Activated T-helper 9 cell treated with anti-CD3 and anti-CD28 coated beads, Interleukin-2, amount 50 U/mL, for 16 hours (primary cell): ENCODE data around the gene MGAT5B.

Experiments used
- DNase-seq: peaks from one replicate; pipeline ENCODE4 v3.0.0-alpha.2; 2020; ENCODE audit warnings: low read depth

MGAT5B gene

GRCh38 chr17:76880268-76880667 lies 12.1 kb downstream of the MGAT5B start:
- no peak for DNase-seq

GRCh38 chr17:76880971-76881370 lies 12.8 kb downstream of the MGAT5B start:
- no peak for DNase-seq

GRCh38 chr17:76881408-76881807 lies 13.2 kb downstream of the MGAT5B start:
- DNase-seq: no peak

GRCh38 chr17:76881966-76882365 lies 13.8 kb downstream of the MGAT5B start:
- DNase-seq: no peak

- DNase-seq: no peak
Measured at GRCh38 chr17:76883744-76884525, 15.7 kb downstream of the MGAT5B start.

GRCh38 chr17:76884995-76885893 lies 17.0 kb downstream of the MGAT5B start:
- no peak for DNase-seq

- DNase-seq: no peak
Measured at GRCh38 chr17:76885894-76886290, 17.7 kb downstream of the MGAT5B start.

GRCh38 chr17:76886395-76886794 lies 18.2 kb downstream of the MGAT5B start:
- DNase-seq: no peak

GRCh38 chr17:76887802-76888201 lies 19.6 kb downstream of the MGAT5B start:
- DNase-seq: no peak

- DNase-seq: no peak
Measured at GRCh38 chr17:76888661-76889060, 20.5 kb downstream of the MGAT5B start.

GRCh38 chr17:76889323-76889722 lies 21.1 kb downstream of the MGAT5B start:
- no peak for DNase-seq

GRCh38 chr17:76892329-76892728 lies 24.1 kb downstream of the MGAT5B start:
- no peak for DNase-seq

GRCh38 chr17:76893623-76894334 lies 25.6 kb downstream of the MGAT5B start:
- DNase-seq: no peak

- no peak for DNase-seq
Measured at GRCh38 chr17:76894842-76895241, 26.6 kb downstream of the MGAT5B start.

- DNase-seq: no peak
Measured at GRCh38 chr17:76897023-76897422, 28.8 kb downstream of the MGAT5B start.

- no peak for DNase-seq
Measured at GRCh38 chr17:76899414-76899813, 31.2 kb downstream of the MGAT5B start.

- no peak for DNase-seq
Measured at GRCh38 chr17:76900723-76901122, 32.5 kb downstream of the MGAT5B start.

- DNase-seq: no peak
Measured at GRCh38 chr17:76901542-76902197, 33.5 kb downstream of the MGAT5B start.

- no peak for DNase-seq
Measured at GRCh38 chr17:76902476-76902875, 34.3 kb downstream of the MGAT5B start.

- DNase-seq: no peak
Measured at GRCh38 chr17:76903631-76904030, 35.4 kb downstream of the MGAT5B start.

- no peak for DNase-seq
Measured at GRCh38 chr17:76904116-76904515, 35.9 kb downstream of the MGAT5B start.

GRCh38 chr17:76905036-76905435 lies 36.8 kb downstream of the MGAT5B start:
- DNase-seq: no peak
